ENCODE results near the gene CDH13. TPM values are rescaled to one million over a fixed set of nuclear protein-coding genes. Genes with fewer than 3 reads are reported as not detected.

The CDH13 gene
- total and polyA plus RNA-seq, 2 donors (not counting 3 experiments of a cell fraction or from before 2014, with no cell fraction given): 96.6 to 124 TPM

GRCh38 chr16:82881516-82881915 is 254.7 kb downstream of the CDH13 start:
- no peaks in the 10 kb centered on the region for H3K9me1 ChIP-seq (replicated peaks; ENCODE audit: control insufficient read depth, extremely low read depth, insufficient read depth, low read length)
- no peak for DNase-seq (ENCODE audit: low read depth, low spot score)
- intact Hi-C loops (cut with micrococcal nuclease) (no loop called here), dilution Hi-C loops (cut with MboI; ENCODE audit: extremely low pct_ligation_motif_present, low sequenced_read_pairs) (no loop called here)
- H3K9ac ChIP-seq (replicated peaks; ENCODE audit: extremely low read depth, insufficient read depth, low read length): no peak overlapping the region
- peaks cover 5% of the 10 kb centered on the region for H3K4me1 ChIP-seq (ENCODE audit: control insufficient read depth, extremely low read depth, insufficient read depth, low read length)
- no peaks in the 10 kb centered on the region for H3K27me3 ChIP-seq (ENCODE audit: control insufficient read depth in 2 of 2, insufficient read depth in 2 of 2, low read length in 2 of 2)
- H3K4me3 ChIP-seq (replicated peaks in 1 of 3; ENCODE audit: insufficient read depth in 1 of 3, low read depth in 1 of 3, low read length in 3 of 3): no peak overlapping the region
- ChIA-PET CTCF (no interaction called here), POLR2A (no interaction called here)
- FAIRE-seq: no peak
- H3K9me3 ChIP-seq (replicated peaks; ENCODE audit: control insufficient read depth, insufficient read depth, low read length): no peaks in the 10 kb centered on the region
- no peaks in the 10 kb centered on the region for H4K20me1 ChIP-seq (replicated peaks; ENCODE audit: control insufficient read depth, extremely low read depth, insufficient read depth, low read length)
- no peaks in the 10 kb centered on the region for H3K79me2 ChIP-seq (ENCODE audit: control insufficient read depth, insufficient read depth, low read length)
- TF ChIP-seq, protein P1, sequence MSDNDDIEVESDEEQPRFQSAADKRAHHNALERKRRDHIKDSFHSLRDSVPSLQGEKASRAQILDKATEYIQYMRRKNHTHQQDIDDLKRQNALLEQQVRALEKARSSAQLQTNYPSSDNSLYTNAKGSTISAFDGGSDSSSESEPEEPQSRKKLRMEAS (IDR thresholded peaks at IDR 0.05; ENCODE audit: insufficient read depth, insufficient read length): no peak
- no peak for TF ChIP-seq POLR2AphosphoS5 (IDR thresholded peaks at IDR 0.05; ENCODE audit: insufficient read depth, low read depth, low read length)
- TF ChIP-seq GATA2 (IDR thresholded peaks at IDR 0.05; ENCODE audit: insufficient read depth, insufficient read length, low read depth, low read length): no peak
- no peak for TF ChIP-seq EZH2 (IDR thresholded peaks at IDR 0.05; ENCODE audit: borderline replicate concordance, low read depth, low read length, severe bottlenecking)
- TF ChIP-seq, protein P2, sequence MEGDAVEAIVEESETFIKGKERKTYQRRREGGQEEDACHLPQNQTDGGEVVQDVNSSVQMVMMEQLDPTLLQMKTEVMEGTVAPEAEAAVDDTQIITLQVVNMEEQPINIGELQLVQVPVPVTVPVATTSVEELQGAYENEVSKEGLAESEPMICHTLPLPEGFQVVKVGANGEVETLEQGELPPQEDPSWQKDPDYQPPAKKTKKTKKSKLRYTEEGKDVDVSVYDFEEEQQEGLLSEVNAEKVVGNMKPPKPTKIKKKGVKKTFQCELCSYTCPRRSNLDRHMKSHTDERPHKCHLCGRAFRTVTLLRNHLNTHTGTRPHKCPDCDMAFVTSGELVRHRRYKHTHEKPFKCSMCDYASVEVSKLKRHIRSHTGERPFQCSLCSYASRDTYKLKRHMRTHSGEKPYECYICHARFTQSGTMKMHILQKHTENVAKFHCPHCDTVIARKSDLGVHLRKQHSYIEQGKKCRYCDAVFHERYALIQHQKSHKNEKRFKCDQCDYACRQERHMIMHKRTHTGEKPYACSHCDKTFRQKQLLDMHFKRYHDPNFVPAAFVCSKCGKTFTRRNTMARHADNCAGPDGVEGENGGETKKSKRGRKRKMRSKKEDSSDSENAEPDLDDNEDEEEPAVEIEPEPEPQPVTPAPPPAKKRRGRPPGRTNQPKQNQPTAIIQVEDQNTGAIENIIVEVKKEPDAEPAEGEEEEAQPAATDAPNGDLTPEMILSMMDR (IDR thresholded peaks at IDR 0.05; ENCODE audit: extremely low read depth in 1 of 2, insufficient read depth in 1 of 2, low read depth in 1 of 2, low read length in 2 of 2): no peak
- TF ChIP-seq FOS (IDR thresholded peaks at IDR 0.05; ENCODE audit: borderline replicate concordance, insufficient read depth, low read length): no peak
- no peak for TF ChIP-seq JUN (IDR thresholded peaks at IDR 0.05; ENCODE audit: borderline replicate concordance, insufficient read depth, insufficient read length, low read depth)
- TF ChIP-seq MYC (IDR thresholded peaks at IDR 0.05; ENCODE audit: low read depth, low read length): no peak
- TF ChIP-seq POLR2A (IDR thresholded peaks at IDR 0.05; ENCODE audit: low read depth, low read length): no peak
- H2AFZ ChIP-seq (ENCODE audit: low read depth, low read length): no peak overlapping the region
- no TSS peak for BruUV-seq (replicated peaks)
- no peak overlapping the region for H3K27ac ChIP-seq (ENCODE audit: insufficient read depth, low read depth, low read length)
- no peak overlapping the region for H3K4me2 ChIP-seq (ENCODE audit: insufficient read depth, low read length)
- no peaks in the 10 kb centered on the region for H3K36me3 ChIP-seq (ENCODE audit: control insufficient read depth in 2 of 2, extremely low read depth in 1 of 2, insufficient read depth in 2 of 2, low read length in 2 of 2)

All from endothelial cell of umbilical vein (primary cell).